ENCODE measurements around the gene FBXO44.

GRCh38 chr1:11615090-11615489 is 39.6 kb upstream of the FBXO44 start:
- TF ChIP-seq CTCF (IDR thresholded peaks at IDR 0.05 in 8 of 11, conservative IDR thresholded peaks at IDR 0.05 in 3 of 11) (no peak), POLR2A (IDR thresholded peaks at IDR 0.05) (no peak)
